Mesothelial cell of epicardium (in vitro differentiated cells): ENCODE data around the gene UFC1. TPM values are rescaled to one million over a fixed set of nuclear protein-coding genes. Genes with fewer than 3 reads are reported as not detected.

ENCODE experiments used
- DNase-seq, 2 experiments: peaks; one replicate each; pipeline ENCODE4 v3.0.0; 2021; ENCODE audit warnings: low spot score in 2 of 2; ENCODE audit not compliant: unreplicated experiment in 2 of 2
- H3K27ac Mint-ChIP-seq: 2 replicates; pipeline ENCODE4 v1.8.0; 2021; ENCODE audit warnings: mixed read lengths
- H3K27me3 Mint-ChIP-seq: 2 replicates; pipeline ENCODE4 v1.8.0; 2021; ENCODE audit warnings: low read depth, mixed read lengths
- H3K36me3 Mint-ChIP-seq: 2 replicates; pipeline ENCODE4 v1.8.0; 2021; ENCODE audit warnings: mixed read lengths
- H3K4me1 Mint-ChIP-seq: 2 replicates; pipeline ENCODE4 v1.8.0; 2021; ENCODE audit warnings: mixed read lengths
- H3K4me3 Mint-ChIP-seq: 2 replicates; pipeline ENCODE4 v1.8.0; 2021; ENCODE audit warnings: mild to moderate bottlenecking, moderate library complexity, mixed read lengths
- H3K9me3 Mint-ChIP-seq: 2 replicates; pipeline ENCODE4 v1.8.0; 2021; ENCODE audit warnings: mixed read lengths
- total RNA-seq: library from RNA; stranded (reverse); gene quantifications from 3 replicates; pipeline ENCODE4 v1.2.1, GENCODE V29; 2021
- TF ChIP-seq, protein P1 (sequence below): fragments of 200-600 bp; sonication (generic); IDR thresholded peaks from one replicate; pipeline ENCODE4 v1.5.0; 2021; ENCODE audit warnings: antibody characterized with exemption; ENCODE audit not compliant: unreplicated experiment

Gene UFC1
- total RNA-seq, 1 donor from 2014 or later = 86.2 TPM

DNA sequence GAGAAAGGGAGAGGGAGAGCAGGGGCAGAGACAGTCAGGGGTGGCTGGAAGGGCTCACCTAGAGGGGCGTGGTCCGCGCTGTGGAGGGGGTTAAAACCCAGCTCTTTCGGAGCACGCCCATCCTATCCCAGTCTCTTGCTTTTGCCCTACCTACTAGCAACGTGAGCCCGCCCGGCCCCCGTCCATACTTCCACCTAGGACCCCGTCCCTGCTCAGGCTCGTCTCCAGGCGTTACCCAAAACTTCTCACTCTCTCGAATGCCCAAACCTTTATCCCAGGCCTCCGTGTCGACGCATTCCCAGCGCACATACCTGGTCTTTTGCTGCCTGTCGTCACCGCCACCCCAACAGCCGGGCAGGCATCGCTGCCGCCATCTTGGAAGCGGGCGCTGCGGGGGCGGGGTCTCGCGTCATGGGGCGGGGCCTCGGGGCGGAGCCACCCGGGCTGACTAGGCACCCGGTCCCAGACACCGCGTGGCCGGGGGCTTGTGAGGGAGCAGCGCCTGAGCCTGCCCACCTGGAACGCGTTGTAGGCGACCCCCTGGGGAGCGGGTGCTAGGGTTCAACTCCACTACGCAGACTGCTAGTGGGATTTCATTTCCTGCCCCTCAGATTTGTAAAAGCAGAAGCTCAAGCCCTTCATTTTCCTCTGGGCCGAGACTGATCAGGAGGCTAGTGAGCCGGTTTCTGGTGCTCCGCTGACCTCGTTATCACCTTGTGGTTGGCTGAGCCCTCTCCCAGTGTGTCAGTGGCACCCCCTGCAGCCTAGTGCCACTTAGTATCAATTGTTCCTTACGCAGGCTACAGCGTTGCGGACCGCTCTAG, 23.5 kb downstream of the UFC1 start, which contains the start of gene B4GALT3:
B4GALT3 (minus strand) TSS at position 396 of the 824 bp plus-strand sequence. CDS start 1,447 bp downstream, outside the sequence.
- Mint-ChIP-seq H3K4me3 (peak within 1 kb of the TSS; percentile 96), H3K36me3 (peaks cover 23% of the 10 kb centered on the region), H3K4me1 (peaks cover 23% of the 10 kb centered on the region), H3K27me3 (no peaks in the 10 kb centered on the region), H3K27ac (peak within 1 kb of the TSS; percentile 98), H3K9me3 (no peaks in the 10 kb centered on the region)
- DNase-seq = peak; percentile 88 to 99
- TF ChIP-seq, protein P1, sequence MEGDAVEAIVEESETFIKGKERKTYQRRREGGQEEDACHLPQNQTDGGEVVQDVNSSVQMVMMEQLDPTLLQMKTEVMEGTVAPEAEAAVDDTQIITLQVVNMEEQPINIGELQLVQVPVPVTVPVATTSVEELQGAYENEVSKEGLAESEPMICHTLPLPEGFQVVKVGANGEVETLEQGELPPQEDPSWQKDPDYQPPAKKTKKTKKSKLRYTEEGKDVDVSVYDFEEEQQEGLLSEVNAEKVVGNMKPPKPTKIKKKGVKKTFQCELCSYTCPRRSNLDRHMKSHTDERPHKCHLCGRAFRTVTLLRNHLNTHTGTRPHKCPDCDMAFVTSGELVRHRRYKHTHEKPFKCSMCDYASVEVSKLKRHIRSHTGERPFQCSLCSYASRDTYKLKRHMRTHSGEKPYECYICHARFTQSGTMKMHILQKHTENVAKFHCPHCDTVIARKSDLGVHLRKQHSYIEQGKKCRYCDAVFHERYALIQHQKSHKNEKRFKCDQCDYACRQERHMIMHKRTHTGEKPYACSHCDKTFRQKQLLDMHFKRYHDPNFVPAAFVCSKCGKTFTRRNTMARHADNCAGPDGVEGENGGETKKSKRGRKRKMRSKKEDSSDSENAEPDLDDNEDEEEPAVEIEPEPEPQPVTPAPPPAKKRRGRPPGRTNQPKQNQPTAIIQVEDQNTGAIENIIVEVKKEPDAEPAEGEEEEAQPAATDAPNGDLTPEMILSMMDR = no peak

DNA sequence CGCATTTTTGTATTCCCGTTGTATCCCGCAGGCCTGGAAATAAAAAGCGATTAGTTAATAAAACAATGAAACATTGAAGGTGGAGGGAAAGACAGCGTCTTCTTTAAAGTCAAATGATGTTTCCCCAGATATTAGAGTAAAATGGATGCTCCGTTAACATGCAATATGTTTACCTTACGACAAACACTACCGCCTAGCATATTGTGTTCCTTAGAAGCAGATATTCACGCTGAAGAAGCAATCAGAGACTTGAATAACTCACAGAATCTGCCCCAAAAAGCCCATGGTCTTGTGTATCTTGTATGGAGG, 24.1 kb downstream of the UFC1 start:
- DNase-seq = no peak
- Mint-ChIP-seq H3K4me1 (peaks cover 23% of the 10 kb centered on the region), H3K9me3 (no peaks in the 10 kb centered on the region), H3K4me3 (peak overlapping the region; percentile 96), H3K27me3 (no peaks in the 10 kb centered on the region), H3K27ac (peak overlapping the region; percentile 98), H3K36me3 (peaks cover 19% of the 10 kb centered on the region)
- TF ChIP-seq, protein P1 = no peak

DNA sequence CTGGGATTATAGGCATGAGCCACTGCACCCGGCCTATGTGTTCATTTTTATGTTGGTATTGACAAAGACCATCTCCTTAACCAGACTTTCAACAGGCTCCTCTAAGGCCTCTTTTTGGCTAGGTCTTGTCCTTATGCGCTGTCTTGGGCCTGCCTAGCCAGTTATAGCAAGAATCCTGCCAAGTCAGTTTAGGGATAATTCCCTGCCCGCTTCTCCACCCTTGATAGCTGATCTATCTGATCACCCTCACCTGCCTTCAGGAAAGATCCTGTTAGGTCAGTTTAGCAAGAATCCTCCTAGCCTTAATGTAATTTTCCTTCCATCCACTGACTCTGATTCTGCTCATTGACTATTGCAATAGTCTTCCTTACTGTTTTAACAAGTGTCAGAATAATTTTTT, 25.9 kb downstream of the UFC1 start:
- Mint-ChIP-seq H3K4me1 (peaks cover 23% of the 10 kb centered on the region), H3K36me3 (peaks cover 6% of the 10 kb centered on the region), H3K4me3 (no peak overlapping the region), H3K27ac (no peak overlapping the region), H3K27me3 (no peaks in the 10 kb centered on the region), H3K9me3 (no peaks in the 10 kb centered on the region)
- no peak for DNase-seq
- TF ChIP-seq, protein P1 = no peak

DNA sequence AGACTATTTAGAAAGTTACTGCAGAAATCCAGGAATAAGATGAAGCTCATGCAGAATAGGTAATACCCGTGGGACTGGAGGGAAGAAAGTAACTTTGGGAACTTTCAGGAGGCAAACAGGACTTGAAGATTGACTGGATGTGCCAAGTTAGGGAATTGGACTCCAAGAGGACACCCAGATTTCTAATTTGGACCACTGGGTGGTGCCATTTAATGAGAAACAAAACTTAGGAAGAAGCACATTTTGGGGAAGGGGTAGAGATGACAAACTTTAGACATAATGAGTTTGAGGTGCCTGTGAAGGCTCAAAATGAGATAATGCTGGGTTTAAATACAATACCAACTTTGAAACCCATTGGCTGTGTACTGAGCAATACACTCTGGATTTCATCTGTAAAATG, 26.9 kb downstream of the UFC1 start:
- no peak for DNase-seq
- Mint-ChIP-seq H3K27me3 (no peaks in the 10 kb centered on the region), H3K27ac (no peak overlapping the region), H3K36me3 (no peaks in the 10 kb centered on the region), H3K9me3 (no peaks in the 10 kb centered on the region), H3K4me1 (peaks cover 26% of the 10 kb centered on the region), H3K4me3 (no peak overlapping the region)
- TF ChIP-seq, protein P1 = no peak

DNA sequence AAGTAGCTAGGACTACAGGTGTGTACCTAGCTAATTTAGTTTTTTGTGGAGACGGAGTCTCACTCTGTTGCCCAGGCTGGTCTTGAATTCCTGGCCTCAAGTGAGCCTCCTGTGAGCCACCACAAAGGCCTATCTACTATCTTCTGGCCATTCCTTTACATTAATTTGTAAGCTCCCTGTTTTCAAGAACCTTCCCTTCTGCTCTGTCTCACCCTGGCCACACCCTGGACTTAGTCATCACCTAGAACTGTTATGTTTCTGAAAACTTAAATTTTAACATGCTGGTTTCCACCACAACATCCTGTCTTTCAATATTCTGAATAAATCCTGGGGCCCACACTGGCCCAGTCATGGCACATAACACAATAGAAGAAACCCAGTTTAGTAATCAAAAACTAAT, 28.4 kb downstream of the UFC1 start:
- Mint-ChIP-seq H3K4me3 (no peak overlapping the region), H3K27me3 (no peaks in the 10 kb centered on the region), H3K4me1 (peaks cover 15% of the 10 kb centered on the region), H3K27ac (no peak overlapping the region), H3K36me3 (no peaks in the 10 kb centered on the region), H3K9me3 (no peaks in the 10 kb centered on the region)
- TF ChIP-seq, protein P1 = no peak
- no peak for DNase-seq
